Hepatocyte (in vitro differentiated cells): ENCODE data around the gene SEPSECS.

Experiments
- CTCF ChIP-seq: fragments of 200-600 bp; sonication (generic); IDR thresholded peaks from 2 replicates; pipeline ENCODE4 v1.5.1; 2016; ENCODE audit warnings: antibody characterized with exemption, mild to moderate bottlenecking; ENCODE audit not compliant: poor library complexity
- EZH2 ChIP-seq: fragments of 200-600 bp; sonication (generic); IDR thresholded peaks from 2 replicates; pipeline ENCODE4 v1.6.1; 2016; ENCODE audit warnings: antibody characterized with exemption, mild to moderate bottlenecking, borderline replicate concordance
- EZH2phosphoT487 ChIP-seq: fragments of 200-600 bp; sonication (generic); IDR thresholded peaks from one replicate; pipeline ENCODE4 v1.6.1; 2018; ENCODE audit warnings: antibody characterized with exemption, mild to moderate bottlenecking, low read depth, moderate library complexity; ENCODE audit not compliant: unreplicated experiment, severe bottlenecking

- TF ChIP-seq CTCF = no peak
- no peak for TF ChIP-seq EZH2
- TF ChIP-seq EZH2phosphoT487 = no peak
Measured at GRCh38 chr4:25075851-25076250, 84.4 kb downstream of the SEPSECS start.
